Activated B cell treated with CpG ODN at 0.5 μM for 24 hours (primary cell): Measurements from ENCODE around the gene SASH3. TPM values are rescaled to one million over a fixed set of nuclear protein-coding genes. Genes with fewer than 3 reads are reported as not detected.

ENCODE experiments used
- ATAC-seq: fragments of 200-7000 bp; cut with Tn5 transposase; one replicate; pipeline ENCODE4 v1.10.0; 2021; ENCODE audit warnings: low read depth, mild to moderate bottlenecking, moderate library complexity
- CTCF ChIA-PET: fragments of 350-600 bp; sonication (Branson Sonifier 250); formaldehyde crosslinking; loops from one replicate; lab custom pipeline; 2021; ENCODE audit warnings: antibody characterized with exemption; lab: Charles Lee
- POLR2A ChIA-PET: fragments of 350-600 bp; sonication (Branson Sonifier 250); formaldehyde crosslinking; loops from one replicate; lab custom pipeline; 2021; ENCODE audit warnings: antibody characterized with exemption; lab: Charles Lee
- DNase-seq: peaks from one replicate; pipeline ENCODE4 v3.0.0; 2022
- H3K27ac Mint-ChIP-seq: one replicate; pipeline ENCODE4 v1.8.0; 2020; ENCODE audit warnings: mixed read lengths
- H3K27me3 Mint-ChIP-seq: one replicate; pipeline ENCODE4 v1.8.0; 2021; ENCODE audit warnings: mixed read lengths
- H3K36me3 Mint-ChIP-seq: one replicate; pipeline ENCODE4 v1.8.0; 2021; ENCODE audit warnings: low read depth, mixed read lengths
- H3K4me1 Mint-ChIP-seq: one replicate; pipeline ENCODE4 v1.8.0; 2021; ENCODE audit warnings: mixed read lengths
- H3K4me3 Mint-ChIP-seq: one replicate; pipeline ENCODE4 v1.8.0; 2020; ENCODE audit warnings: mild to moderate bottlenecking, mixed read lengths
- H3K9me3 Mint-ChIP-seq: one replicate; pipeline ENCODE4 v1.8.0; 2020; ENCODE audit warnings: mixed read lengths
- intact Hi-C: fragments of 100-400 bp; cut with micrococcal nuclease; formaldehyde crosslinking; loops from one replicate; pipeline ENCODE4 v1.15.1; 2024
- total RNA-seq: library from RNA; stranded (reverse); gene quantifications from 2 replicates; pipeline ENCODE4 v1.2.3, GENCODE V29; 2022
- TF ChIP-seq, protein P1 (sequence below): fragments of 200-600 bp; IDR thresholded peaks from one replicate; pipeline ENCODE4 v1.8.0; 2022; ENCODE audit warnings: antibody characterized with exemption, mild to moderate bottlenecking

Gene SASH3
- total RNA-seq, 1 donor from 2014 or later = 209 TPM

DNA sequence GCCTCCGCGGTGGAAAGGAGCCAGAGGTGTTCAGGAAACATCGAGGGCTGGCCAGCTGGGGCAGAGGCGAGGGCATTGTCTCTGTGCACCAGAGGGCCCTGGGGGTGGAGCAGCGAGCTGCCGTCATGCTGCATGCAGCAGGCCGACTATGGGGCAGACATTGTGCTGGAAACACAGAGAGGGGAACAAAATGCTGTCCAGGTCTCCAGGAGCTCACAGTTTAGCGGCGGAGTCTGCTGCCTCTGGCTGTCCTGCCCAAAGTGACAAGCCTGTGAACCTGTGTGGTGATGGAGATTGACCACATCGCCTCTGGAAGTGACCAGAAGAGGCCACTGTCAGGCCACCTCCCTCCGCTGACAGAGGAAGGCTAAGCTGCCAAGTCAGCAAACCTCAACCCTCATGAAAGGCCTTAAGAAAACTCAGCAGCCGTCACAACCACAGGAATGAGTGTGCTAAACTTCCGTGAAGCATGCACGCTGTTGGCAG is 20.1 kb upstream of the SASH3 start:
- ATAC-seq (peak; percentile 28), DNase-seq (no peak)
- H3K36me3 Mint-ChIP-seq = no peaks in the 10 kb centered on the region
- peaks cover 58% of the 10 kb centered on the region for H3K4me1 Mint-ChIP-seq
- TF ChIP-seq, protein P1, sequence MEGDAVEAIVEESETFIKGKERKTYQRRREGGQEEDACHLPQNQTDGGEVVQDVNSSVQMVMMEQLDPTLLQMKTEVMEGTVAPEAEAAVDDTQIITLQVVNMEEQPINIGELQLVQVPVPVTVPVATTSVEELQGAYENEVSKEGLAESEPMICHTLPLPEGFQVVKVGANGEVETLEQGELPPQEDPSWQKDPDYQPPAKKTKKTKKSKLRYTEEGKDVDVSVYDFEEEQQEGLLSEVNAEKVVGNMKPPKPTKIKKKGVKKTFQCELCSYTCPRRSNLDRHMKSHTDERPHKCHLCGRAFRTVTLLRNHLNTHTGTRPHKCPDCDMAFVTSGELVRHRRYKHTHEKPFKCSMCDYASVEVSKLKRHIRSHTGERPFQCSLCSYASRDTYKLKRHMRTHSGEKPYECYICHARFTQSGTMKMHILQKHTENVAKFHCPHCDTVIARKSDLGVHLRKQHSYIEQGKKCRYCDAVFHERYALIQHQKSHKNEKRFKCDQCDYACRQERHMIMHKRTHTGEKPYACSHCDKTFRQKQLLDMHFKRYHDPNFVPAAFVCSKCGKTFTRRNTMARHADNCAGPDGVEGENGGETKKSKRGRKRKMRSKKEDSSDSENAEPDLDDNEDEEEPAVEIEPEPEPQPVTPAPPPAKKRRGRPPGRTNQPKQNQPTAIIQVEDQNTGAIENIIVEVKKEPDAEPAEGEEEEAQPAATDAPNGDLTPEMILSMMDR = no peak
- no peak overlapping the region for H3K4me3 Mint-ChIP-seq
- H3K27ac Mint-ChIP-seq = peak overlapping the region; percentile 85
- H3K27me3 Mint-ChIP-seq = no peaks in the 10 kb centered on the region
- H3K9me3 Mint-ChIP-seq = no peaks in the 10 kb centered on the region
- ChIA-PET CTCF (interaction anchor here (0.7 to 2.2 kb wide), 4 partner anchors 9 to 64 kb away, joined by 3 to 10 read pairs (median 8); partner anchors contain the start of gene SASH3), POLR2A (interaction anchor here (1.2 to 11.1 kb wide), 2 partner anchors 15 to 23 kb away, joined by 3 to 261 read pairs; partner anchors contain the start of gene SASH3)
- intact Hi-C loops = no loop called here

DNA sequence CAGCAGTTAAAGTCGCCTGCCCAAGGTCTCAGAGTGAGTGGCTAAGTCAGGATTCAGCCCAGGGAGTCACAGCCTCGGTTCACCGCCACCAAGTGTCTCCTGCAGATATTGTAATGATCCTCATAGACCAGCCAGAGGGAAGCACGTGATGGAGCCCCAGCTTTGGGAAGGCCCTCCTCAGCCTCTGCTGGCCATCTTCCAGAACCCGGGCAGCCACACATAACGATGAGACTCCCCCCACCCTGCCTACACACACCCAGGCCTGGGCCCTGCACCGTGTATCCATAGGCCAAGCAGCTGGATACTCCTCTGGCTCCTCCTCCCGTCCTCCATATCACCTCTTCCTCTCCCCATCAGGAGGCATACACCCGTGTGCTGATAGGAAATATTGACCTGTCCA is 19.6 kb upstream of the SASH3 start:
- ChIA-PET CTCF (interaction anchor here (1.5 to 2.2 kb wide), 3 partner anchors 9 to 63 kb away, joined by 8 to 10 read pairs (median 8); partner anchors contain the start of gene SASH3), POLR2A (interaction anchor here (1.2 to 11.1 kb wide), 2 partner anchors 15 to 23 kb away, joined by 3 to 261 read pairs; partner anchors contain the start of gene SASH3)
- intact Hi-C loops = no loop called here
- Mint-ChIP-seq H3K4me1 (peaks cover 57% of the 10 kb centered on the region), H3K27me3 (no peaks in the 10 kb centered on the region), H3K27ac (peak overlapping the region; percentile 85), H3K4me3 (no peak overlapping the region), H3K9me3 (no peaks in the 10 kb centered on the region), H3K36me3 (no peaks in the 10 kb centered on the region)
- TF ChIP-seq, protein P1 = no peak
- ATAC-seq = no peak
- DNase-seq = no peak

DNA sequence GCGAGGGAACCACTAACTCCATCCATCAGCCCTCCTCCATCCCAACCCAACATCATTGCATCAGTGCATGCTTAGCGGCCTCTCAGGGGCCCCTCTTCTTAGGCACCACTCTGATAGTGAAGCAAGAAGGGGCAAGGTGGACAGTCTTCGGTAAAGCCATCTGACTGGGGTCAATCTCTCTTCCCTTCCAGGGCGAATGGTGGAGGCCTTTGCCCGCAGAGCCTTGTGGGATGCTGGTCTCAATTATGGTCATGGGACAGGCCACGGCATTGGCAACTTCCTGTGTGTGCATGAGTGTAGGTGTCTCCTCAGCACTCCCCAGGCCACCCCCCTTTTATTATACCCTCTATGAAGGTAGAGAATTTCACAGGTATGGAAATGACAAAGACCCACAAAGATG is 18.8 kb upstream of the SASH3 start:
- Mint-ChIP-seq H3K27ac (no peak overlapping the region), H3K27me3 (no peaks in the 10 kb centered on the region), H3K9me3 (no peaks in the 10 kb centered on the region), H3K36me3 (no peaks in the 10 kb centered on the region), H3K4me3 (no peak overlapping the region), H3K4me1 (peaks cover 53% of the 10 kb centered on the region)
- DNase-seq (no peak), ATAC-seq (no peak)
- intact Hi-C loops = no loop called here
- TF ChIP-seq, protein P1 = no peak
- ChIA-PET CTCF (interaction anchor here (2.2 kb wide), 1 partner anchor 63 kb away, joined by 8 read pairs; no protein-coding TSS in a partner anchor), POLR2A (interaction anchor here (11.1 kb wide), 1 partner anchor 14 kb away, joined by 261 read pairs; the partner anchor contains the start of gene SASH3)

- no peaks in the 10 kb centered on the region for H3K9me3 Mint-ChIP-seq
- no peak overlapping the region for H3K4me3 Mint-ChIP-seq
- ChIA-PET POLR2A (interaction anchor here (0.6 to 1.1 kb wide), 2 partner anchors 11 to 13 kb away, joined by 4 to 7 read pairs; no protein-coding TSS in a partner anchor), CTCF (no interaction called here)
- no peaks in the 10 kb centered on the region for H3K27me3 Mint-ChIP-seq
- TF ChIP-seq, protein P1 = no peak
- H3K36me3 Mint-ChIP-seq = no peaks in the 10 kb centered on the region
- no peak for ATAC-seq
- no peak for DNase-seq
- peaks cover 47% of the 10 kb centered on the region for H3K4me1 Mint-ChIP-seq
- intact Hi-C loops = no loop called here
- no peak overlapping the region for H3K27ac Mint-ChIP-seq
Observed at GRCh38 chrX:129761596-129761995, 18.2 kb upstream of the SASH3 start.

GRCh38 chrX:129762448-129762847 is 17.3 kb upstream of the SASH3 start:
- no peak for ATAC-seq
- CTCF ChIA-PET = no interaction called here
- H3K9me3 Mint-ChIP-seq = no peaks in the 10 kb centered on the region
- H3K27ac Mint-ChIP-seq = no peak overlapping the region
- no peaks in the 10 kb centered on the region for H3K27me3 Mint-ChIP-seq
- POLR2A ChIA-PET = interaction anchor here (1.1 kb wide), 2 partner anchors 10 to 18 kb away, joined by 3 to 4 read pairs; no protein-coding TSS in a partner anchor
- H3K36me3 Mint-ChIP-seq = no peaks in the 10 kb centered on the region
- no peak overlapping the region for H3K4me3 Mint-ChIP-seq
- H3K4me1 Mint-ChIP-seq = peaks cover 42% of the 10 kb centered on the region
- TF ChIP-seq, protein P1 = no peak
- intact Hi-C loops = no loop called here
- no peak for DNase-seq
